Anterior cingulate cortex (tissue), 58 donors: Measurements from ENCODE around the gene TNMD.
"Not testable (repeated sequence)": the region's sequence is repeated elsewhere in the genome, so short reads cannot be mapped to it uniquely, and the experiment has no call there.

Source experiments
- DNase-seq, 58 donors: peaks; one replicate each; lab custom pipeline; 2025; lab: John Stamatoyannopoulos, UW

TNMD gene

DNA sequence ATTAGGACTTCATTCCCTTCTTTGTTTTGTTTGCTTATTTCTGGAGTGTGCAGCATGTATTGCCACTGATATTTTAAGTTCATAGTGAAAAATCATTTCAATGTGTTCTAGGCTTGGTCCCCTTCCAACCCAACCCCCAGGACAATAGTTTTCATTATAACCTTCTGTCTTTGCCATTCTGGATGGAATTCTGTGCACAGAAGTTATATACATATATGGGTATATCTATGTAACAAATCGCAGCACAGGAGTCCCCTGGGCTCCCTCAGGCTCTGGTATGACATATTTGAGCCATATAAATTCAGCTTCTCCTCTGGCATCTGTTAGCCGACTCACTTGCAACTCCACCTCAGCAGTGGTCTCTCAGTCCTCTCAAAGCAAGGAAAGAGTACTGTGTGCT is at the start of gene TNMD:
Gene TNMD (plus strand): TSS at position 326 of the 400 bp plus-strand sequence. CDS start 83 bp downstream, outside the sequence.
- no peak for DNase-seq

DNA sequence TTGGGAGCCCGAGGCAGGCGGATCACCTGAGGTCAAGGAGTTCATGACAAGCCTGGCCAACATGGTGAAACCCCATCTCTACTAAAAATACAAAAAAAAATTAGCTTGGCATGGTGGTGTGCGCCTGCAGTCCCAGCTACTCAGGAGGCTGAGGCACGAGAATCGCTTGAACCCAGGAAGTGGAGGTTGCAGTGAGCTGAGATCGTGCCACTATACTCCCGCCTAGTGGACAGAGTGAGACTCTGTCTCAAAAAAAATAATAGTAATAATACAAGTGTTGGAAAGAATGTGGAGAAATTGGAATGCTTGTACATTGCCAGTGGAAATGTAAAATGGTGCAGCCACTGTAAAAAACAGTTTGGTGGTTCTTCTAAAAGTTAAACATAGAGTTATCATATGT is 19.2 kb upstream of the TNMD start:
- DNase-seq = not testable (repeated sequence)

- DNase-seq = no peak
These were observed 2.0 kb downstream of the TNMD start for GRCh38 chrX:100586747-100587146.

GRCh38 chrX:100587861-100588260 is 3.1 kb downstream of the TNMD start:
- DNase-seq = no peak

GRCh38 chrX:100591256-100592051 is 6.7 kb downstream of the TNMD start:
- no peak for DNase-seq

GRCh38 chrX:100593126-100593525 is 8.4 kb downstream of the TNMD start:
- DNase-seq = no peak

DNA sequence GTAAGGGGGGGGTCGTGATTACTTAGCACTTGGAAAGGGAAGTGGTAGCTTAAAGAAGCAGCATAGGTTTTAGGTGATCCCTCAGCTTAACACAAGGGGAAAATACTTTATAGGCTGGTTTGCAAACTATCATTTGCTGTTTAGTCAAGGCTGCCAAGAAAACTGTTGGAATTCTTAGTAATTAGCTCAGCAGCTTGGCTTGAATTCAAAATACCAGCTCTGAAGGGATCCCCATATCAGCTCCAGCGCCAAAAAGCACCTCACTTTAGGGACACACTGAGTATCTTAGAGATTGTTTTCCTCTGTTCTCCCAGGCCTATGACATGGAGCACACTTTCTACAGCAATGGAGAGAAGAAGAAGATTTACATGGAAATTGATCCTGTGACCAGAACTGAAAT is 8.8 kb downstream of the TNMD start:
- DNase-seq = no peak

DNA sequence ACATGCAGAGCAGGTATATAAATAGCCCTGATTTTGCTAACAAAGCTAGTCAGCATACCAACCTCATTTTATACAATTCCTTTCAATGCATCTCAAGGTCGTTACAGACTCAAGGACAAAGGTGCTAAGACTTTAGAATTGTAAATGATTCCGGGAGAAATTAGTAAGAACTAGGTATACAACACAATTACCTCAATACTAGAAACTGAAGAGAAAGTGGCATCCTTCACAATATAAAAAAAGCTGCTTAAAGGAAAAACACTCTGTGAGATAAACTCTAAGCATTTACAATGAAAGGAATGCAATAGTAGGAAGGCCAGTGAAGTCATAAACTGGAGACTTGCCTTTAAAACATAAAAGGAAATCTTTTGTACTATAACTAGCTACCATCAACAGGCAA is 11.9 kb downstream of the TNMD start:
- DNase-seq = no peak

DNA sequence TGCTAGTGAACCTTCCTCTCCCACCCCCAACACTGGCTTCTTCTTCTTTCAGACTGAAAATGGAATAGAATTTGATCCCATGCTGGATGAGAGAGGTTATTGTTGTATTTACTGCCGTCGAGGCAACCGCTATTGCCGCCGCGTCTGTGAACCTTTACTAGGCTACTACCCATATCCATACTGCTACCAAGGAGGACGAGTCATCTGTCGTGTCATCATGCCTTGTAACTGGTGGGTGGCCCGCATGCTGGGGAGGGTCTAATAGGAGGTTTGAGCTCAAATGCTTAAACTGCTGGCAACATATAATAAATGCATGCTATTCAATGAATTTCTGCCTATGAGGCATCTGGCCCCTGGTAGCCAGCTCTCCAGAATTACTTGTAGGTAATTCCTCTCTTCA is 14.7 kb downstream of the TNMD start:
- DNase-seq = no peak

DNA sequence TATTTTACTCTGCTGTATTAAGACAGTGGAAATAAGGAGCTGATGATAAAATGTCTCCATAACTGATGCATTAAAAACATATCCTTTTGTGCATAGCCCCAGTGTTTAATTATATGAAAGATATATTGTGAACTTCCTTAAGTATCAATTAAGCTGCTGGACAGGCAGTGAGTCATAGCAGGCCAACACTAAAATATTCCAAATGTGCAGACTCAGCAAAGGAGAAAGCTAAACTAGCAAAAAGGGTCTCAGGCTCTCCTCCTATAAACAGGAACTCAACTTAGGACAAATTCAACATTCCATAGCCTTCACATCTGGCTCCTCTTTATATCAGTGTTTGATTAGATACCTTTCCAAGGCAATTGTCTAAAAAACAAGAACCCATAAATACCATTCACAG is 15.6 kb downstream of the TNMD start:
- no peak for DNase-seq

DNA sequence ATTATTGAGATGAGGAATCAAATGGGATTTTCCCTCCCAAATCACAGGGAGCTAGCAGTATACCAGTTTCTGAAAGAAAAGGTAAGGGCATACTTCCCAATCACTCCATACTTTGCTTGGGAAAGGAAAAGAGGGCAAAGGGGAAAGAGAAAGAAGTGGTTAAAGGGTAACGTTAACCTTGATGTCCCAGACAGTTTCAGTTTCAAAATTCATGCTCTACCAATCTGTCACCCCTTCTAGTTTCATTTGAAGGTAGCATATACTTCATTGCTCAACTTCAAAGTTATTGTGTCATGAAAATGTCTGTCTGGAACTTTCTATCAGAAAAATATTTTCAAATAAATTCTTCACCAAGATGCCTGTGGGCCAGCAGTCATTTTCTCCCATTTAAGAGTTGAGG is 16.0 kb downstream of the TNMD start:
- no peak for DNase-seq

GRCh38 chrX:100606753-100607152 is 22.0 kb downstream of the TNMD start:
- DNase-seq = no peak

- DNase-seq = no peak
These were observed 24.9 kb downstream of the TNMD start for GRCh38 chrX:100609591-100609990.

DNA sequence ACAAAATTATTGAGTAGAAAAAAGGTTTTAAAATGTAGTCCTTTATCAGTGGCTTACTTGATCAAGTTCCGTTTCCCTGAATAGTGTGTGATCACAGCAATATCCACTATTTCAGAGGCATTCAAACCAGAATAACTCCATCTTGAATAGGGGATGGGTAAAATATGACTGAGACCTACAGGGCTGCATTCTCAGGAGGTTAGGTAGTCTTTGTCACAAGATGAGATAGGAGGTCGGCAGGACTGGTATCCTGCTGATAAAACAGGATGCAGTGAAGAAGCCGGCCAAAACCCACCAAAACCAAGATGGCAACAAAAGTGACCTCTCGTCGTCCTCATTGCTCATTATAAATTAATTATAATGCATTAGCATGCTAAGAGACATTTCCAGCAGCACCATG is 27.2 kb downstream of the TNMD start:
- DNase-seq = no peak

DNA sequence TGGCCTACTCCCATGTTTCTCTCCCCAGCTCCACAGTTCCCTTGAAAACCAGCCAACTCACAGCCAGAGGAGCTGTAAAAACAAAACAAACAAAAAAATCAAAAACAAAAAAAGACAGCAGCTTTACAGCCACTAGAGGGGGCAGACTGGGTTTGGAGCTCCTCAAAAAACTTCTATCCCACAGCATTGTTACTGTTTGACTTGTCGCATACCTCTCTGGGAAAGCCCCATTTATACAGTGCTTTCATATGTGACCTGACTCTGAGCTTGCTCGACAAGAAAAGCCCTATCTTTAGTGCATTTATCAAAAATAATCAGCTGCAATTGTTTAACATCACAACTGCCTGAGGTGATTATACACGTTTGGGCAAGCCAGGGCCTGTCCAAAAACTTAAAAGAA is 30.3 kb downstream of the TNMD start:
- DNase-seq = no peak

- no peak for DNase-seq
These were observed 38.3 kb downstream of the TNMD start for GRCh38 chrX:100623001-100623400.

DNA sequence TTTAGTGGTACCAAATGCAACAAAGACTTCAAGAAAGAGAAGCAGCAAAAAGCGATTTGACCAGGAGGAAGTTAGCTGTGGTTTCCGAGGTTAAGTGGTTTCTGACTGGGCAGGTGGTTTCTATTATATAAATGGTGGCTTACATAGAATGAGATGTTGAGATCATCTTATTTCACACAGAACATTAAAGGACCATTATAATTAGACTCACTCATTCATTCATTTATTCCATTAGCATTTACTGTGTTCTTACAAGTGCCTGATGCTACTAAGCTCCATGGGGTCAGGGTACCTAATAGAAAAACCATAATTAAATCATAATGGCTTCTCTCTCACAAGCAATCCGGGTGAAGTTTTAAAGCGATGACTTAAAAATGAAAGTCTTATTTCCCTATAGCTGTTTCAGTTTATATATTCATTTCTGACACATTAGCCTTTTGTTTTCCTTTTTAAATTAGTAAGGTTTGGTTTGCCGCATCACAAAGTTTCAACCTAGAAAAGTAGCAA is 41.3 kb downstream of the TNMD start:
- no peak for DNase-seq

- DNase-seq = no peak
These were observed 50.3 kb downstream of the TNMD start for GRCh38 chrX:100635040-100635439.

GRCh38 chrX:100635989-100636320 is 51.2 kb downstream of the TNMD start:
- DNase-seq = peak in 1 of 58 donors; percentile 0

DNA sequence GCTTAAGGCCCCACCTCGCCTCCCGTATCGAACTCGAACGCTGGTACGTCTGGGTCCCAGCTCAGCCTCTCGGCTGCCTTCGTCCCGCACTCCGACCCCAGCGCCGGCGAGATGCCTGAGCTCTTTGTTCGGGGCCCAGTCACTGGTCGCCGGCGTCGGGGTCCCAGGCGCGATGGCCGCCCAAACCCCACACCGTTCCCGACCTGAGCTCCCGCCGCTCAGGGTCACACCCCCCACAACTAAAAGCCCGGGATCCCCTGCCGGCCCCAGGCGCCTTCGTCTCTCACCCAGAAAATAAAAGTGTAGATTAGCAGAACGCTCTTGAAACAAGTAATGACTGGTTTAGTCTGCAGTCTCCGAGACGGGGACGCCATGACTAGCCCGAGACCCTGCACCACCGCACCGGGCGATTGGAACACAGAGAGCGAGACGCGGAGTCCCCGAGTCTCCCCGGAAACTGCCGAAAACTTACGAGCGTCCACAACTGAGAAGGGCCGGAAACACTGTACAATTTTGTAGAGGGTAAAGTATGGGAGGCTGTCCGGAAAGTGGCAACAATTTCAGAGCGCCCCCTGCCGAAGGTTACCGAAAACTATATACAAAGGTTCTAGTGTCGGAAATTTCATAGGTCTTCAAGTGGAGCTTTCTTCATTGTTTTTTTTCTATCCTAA is 51.7 kb downstream of the TNMD start, which contains the start of gene TSPAN6:
Gene TSPAN6 (minus strand): TSS at position 486 of the 671 bp plus-strand sequence. CDS start 112 bp downstream, at position 374.
- DNase-seq = peak in 57 of 58 donors; percentile 3 to 77 (median 28)

- no peak for DNase-seq
These were observed 57.6 kb downstream of the TNMD start for GRCh38 chrX:100642290-100642689.

DNA sequence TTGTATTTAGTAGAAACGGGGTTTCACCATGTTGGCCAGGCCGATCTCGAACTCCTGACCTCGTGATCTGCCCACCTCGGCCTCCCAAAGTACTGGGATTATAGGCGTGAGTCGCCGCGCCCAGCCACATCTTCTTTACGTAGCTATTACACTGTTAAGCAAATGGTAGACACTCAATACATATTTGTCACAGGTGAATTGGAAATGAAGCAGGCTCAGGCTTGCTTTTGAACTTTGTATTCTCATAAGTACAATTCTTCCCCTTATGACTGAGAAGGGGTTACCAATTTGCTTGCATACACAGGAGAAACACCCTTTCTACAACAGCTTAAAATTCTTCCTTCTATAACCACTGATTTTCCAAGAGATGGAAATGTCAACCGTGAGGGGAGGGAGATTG is 58.5 kb downstream of the TNMD start:
- no peak for DNase-seq
